Karpas-422 (cell line): ENCODE data around the gene ABCC2. TPM values are rescaled to one million over a fixed set of nuclear protein-coding genes. Genes with fewer than 3 reads are reported as not detected.

Experiments
- DNase-seq: peaks from one replicate; pipeline ENCODE4 v3.0.0-alpha.2; 2015
- H2AFZ ChIP-seq: fragments of 200-600 bp; sonication (generic); 2 replicates; pipeline ENCODE4 v1.6.1; 2014; ENCODE audit warnings: antibody characterized with exemption, low read length, mixed read lengths
- H3K27ac ChIP-seq: fragments of 200-600 bp; sonication (generic); 2 replicates; pipeline ENCODE4 v1.5.1; 2014; ENCODE audit warnings: mild to moderate bottlenecking, low read length, moderate library complexity
- H3K27me3 ChIP-seq: fragments of 200-600 bp; sonication (generic); 2 replicates; pipeline ENCODE4 v1.6.1; 2014; ENCODE audit warnings: low read length, mixed read lengths
- H3K36me3 ChIP-seq: fragments of 200-600 bp; sonication (generic); 2 replicates; pipeline ENCODE4 v1.6.1; 2014; ENCODE audit warnings: low read length, mixed read lengths; ENCODE audit not compliant: insufficient read depth
- H3K4me1 ChIP-seq: fragments of 200-600 bp; sonication (generic); 2 replicates; pipeline ENCODE4 v1.6.1; 2014; ENCODE audit warnings: mild to moderate bottlenecking, low read length, mixed read lengths
- H3K4me2 ChIP-seq: fragments of 200-600 bp; sonication (generic); 2 replicates; pipeline ENCODE4 v1.6.1; 2014; ENCODE audit warnings: low read length, low read depth, mild to moderate bottlenecking; ENCODE audit not compliant: poor library complexity, severe bottlenecking
- H3K4me3 ChIP-seq: fragments of 200-600 bp; sonication (generic); 2 replicates; pipeline ENCODE4 v1.5.1; 2014; ENCODE audit warnings: mild to moderate bottlenecking, antibody characterized with exemption, low read length, mixed read lengths
- H3K79me2 ChIP-seq: fragments of 200-600 bp; sonication (generic); 2 replicates; pipeline ENCODE4 v1.6.1; 2014; ENCODE audit warnings: mild to moderate bottlenecking, low read length, mixed read lengths
- H3K9ac ChIP-seq: fragments of 200-600 bp; sonication (generic); 2 replicates; pipeline ENCODE4 v1.6.0; 2014; ENCODE audit warnings: low read length
- H3K9me2 ChIP-seq: fragments of 200-600 bp; sonication (generic), shearing (Covaris generic); replicated peaks from 2 replicates; pipeline ENCODE4 v1.6.0; 2014; ENCODE audit warnings: mild to moderate bottlenecking, low read length, moderate library complexity; ENCODE audit not compliant: insufficient read depth
- H3K9me3 ChIP-seq: fragments of 300-700, 200-600 bp; sonication (generic); 2 replicates; pipeline ENCODE4 v1.6.1; 2014; ENCODE audit warnings: low read length, mixed read lengths
- H4K20me1 ChIP-seq: fragments of 200-600 bp; sonication (generic); 2 replicates; pipeline ENCODE4 v1.6.1; 2014; ENCODE audit warnings: mild to moderate bottlenecking, antibody characterized with exemption, low read length, low read depth; ENCODE audit not compliant: insufficient read depth
- total RNA-seq: library from RNA; depleted of rRNA; stranded (reverse); fragments of >200 nt; shearing (Covaris generic); gene quantifications from 2 replicates; pipeline ENCODE4 v1.2.3, GENCODE V29; 2014; ENCODE audit warnings: low replicate concordance

ABCC2 gene
- total RNA-seq, 1 experiment from 2014 or later = 0.07 TPM

GRCh38 chr10:99805190-99805589, 22.8 kb downstream of the ABCC2 start:
- H3K27me3 ChIP-seq = no peaks in the 10 kb centered on the region; the same call in 1 of the 2 replicates
- peaks cover 11% of the 10 kb centered on the region for H3K4me1 ChIP-seq
- H3K9me3 ChIP-seq = no peaks in the 10 kb centered on the region
- H2AFZ ChIP-seq = no peak overlapping the region
- H3K79me2 ChIP-seq = no peaks in the 10 kb centered on the region
- no peak overlapping the region for H3K27ac ChIP-seq
- no peak overlapping the region for H3K4me3 ChIP-seq
- no peak overlapping the region for H3K9ac ChIP-seq
- no peaks in the 10 kb centered on the region for H3K9me2 ChIP-seq
- H4K20me1 ChIP-seq = no peaks in the 10 kb centered on the region
- DNase-seq = no peak
- H3K36me3 ChIP-seq = no peaks in the 10 kb centered on the region
- H3K4me2 ChIP-seq = no peak overlapping the region

DNA sequence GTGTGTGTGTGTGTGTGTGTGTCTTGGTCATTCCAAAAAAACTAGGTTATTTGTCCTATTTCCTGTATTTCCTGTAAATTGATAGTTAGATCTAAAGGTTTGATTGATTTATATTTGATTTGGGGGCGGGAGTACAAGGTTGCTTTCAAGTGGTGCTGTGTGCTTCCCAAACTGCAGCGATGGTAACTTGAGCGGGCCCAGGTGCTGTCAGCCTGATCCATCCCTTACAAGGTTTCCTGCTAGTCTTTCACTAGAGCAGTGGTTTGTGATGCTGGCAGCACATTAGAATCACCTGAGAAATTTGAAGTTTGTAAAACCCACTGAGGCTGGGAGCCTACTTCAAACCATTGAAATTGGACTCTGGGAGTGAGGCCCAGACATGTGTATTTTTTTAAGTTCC, 23.7 kb downstream of the ABCC2 start:
- Histone ChIP-seq H3K27ac (no peak overlapping the region), H3K9me3 (no peaks in the 10 kb centered on the region), H3K27me3 (no peaks in the 10 kb centered on the region; the same call in 1 of the 2 replicates), H3K4me1 (peaks cover 11% of the 10 kb centered on the region), H3K9me2 (no peaks in the 10 kb centered on the region), H4K20me1 (no peaks in the 10 kb centered on the region), H3K36me3 (no peaks in the 10 kb centered on the region), H3K9ac (no peak overlapping the region), H3K4me2 (no peak overlapping the region), H2AFZ (no peak overlapping the region), H3K4me3 (no peak overlapping the region), H3K79me2 (no peaks in the 10 kb centered on the region)
- no peak for DNase-seq

DNA sequence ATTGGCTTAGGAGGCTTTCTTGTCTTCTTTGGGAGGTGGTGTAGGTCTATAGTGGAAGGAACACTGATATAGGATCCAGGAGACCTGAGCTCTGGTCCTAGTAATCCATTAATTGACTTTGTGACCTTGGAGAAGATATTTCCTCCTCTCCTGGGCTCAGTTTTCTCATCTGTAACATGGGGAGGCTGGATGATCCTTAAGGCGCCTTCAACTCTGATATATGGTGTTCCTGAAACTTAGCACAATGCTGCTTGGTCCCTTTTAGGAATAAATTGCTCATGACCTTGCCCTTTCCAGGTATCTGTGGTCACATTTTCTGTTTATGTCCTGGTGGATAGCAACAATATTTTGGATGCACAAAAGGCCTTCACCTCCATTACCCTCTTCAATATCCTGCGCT, 25.3 kb downstream of the ABCC2 start:
- Histone ChIP-seq H3K27me3 (no peaks in the 10 kb centered on the region; the same call in 1 of the 2 replicates), H3K9me3 (no peaks in the 10 kb centered on the region), H3K79me2 (no peaks in the 10 kb centered on the region), H3K9ac (no peak overlapping the region), H3K9me2 (no peaks in the 10 kb centered on the region), H4K20me1 (no peaks in the 10 kb centered on the region), H3K36me3 (no peaks in the 10 kb centered on the region), H3K27ac (no peak overlapping the region), H3K4me3 (no peak overlapping the region), H3K4me1 (peaks cover 11% of the 10 kb centered on the region), H2AFZ (no peak overlapping the region), H3K4me2 (no peak overlapping the region)
- no peak for DNase-seq

DNA sequence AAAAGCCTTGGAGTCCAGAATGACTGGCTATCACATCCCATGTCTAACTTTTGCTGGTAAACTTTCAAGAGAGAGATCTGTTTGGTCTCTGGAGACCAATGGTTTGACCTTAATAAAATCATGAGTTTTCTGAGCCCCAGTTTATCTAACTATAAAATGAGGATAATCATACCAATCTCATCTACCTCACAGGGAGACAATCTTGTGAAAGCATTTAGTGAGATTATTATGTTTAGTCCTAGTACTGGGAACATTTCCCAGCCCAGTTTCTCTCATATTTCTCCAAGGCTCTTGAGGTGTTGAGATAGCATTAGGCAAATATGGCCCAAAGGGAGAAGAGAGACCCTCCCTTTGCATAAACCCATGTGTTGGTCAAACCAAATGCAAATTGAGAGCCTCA, 25.8 kb downstream of the ABCC2 start:
- Histone ChIP-seq H3K4me2 (peak overlapping the region; percentile 30), H3K27me3 (no peaks in the 10 kb centered on the region; the same call in 1 of the 2 replicates), H3K4me3 (no peak overlapping the region), H3K9me3 (no peaks in the 10 kb centered on the region), H3K27ac (no peak overlapping the region), H3K4me1 (peaks cover 11% of the 10 kb centered on the region), H4K20me1 (no peaks in the 10 kb centered on the region), H3K9me2 (no peaks in the 10 kb centered on the region), H2AFZ (no peak overlapping the region), H3K79me2 (no peaks in the 10 kb centered on the region), H3K36me3 (no peaks in the 10 kb centered on the region), H3K9ac (no peak overlapping the region)
- no peak for DNase-seq

DNA sequence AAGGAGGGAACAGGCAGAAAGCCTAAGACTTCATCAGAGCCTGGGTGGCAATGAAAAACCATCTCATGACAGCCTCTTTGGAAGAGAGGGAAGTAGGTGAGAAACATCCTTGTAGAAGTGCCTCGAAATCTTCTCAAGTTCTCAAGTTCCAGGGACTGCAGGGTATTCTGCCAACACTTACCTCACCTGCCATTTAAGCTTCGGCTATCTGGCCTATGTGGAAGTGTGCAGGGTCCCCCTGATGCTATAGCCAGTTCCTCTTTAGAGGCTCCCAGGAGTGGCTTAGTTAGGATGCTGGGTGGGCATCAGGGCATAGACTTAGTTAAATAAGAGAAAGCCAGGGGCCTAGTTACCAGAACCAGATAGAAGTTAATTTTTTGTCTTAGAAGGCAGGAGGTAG, 27.0 kb downstream of the ABCC2 start:
- no peaks in the 10 kb centered on the region for H3K79me2 ChIP-seq
- peaks cover 11% of the 10 kb centered on the region for H3K4me1 ChIP-seq
- DNase-seq = no peak
- H3K27me3 ChIP-seq = no peaks in the 10 kb centered on the region
- H3K9me2 ChIP-seq = no peaks in the 10 kb centered on the region
- H3K36me3 ChIP-seq = no peaks in the 10 kb centered on the region
- no peaks in the 10 kb centered on the region for H4K20me1 ChIP-seq
- H3K4me2 ChIP-seq = no peak overlapping the region
- H3K9me3 ChIP-seq = no peaks in the 10 kb centered on the region
- H3K9ac ChIP-seq = no peak overlapping the region
- H3K4me3 ChIP-seq = no peak overlapping the region
- H3K27ac ChIP-seq = no peak overlapping the region
- H2AFZ ChIP-seq = no peak overlapping the region

GRCh38 chr10:99809931-99810615, 27.6 kb downstream of the ABCC2 start:
- no peaks in the 10 kb centered on the region for H4K20me1 ChIP-seq
- H3K27ac ChIP-seq = no peak overlapping the region
- no peak overlapping the region for H3K4me3 ChIP-seq
- DNase-seq = no peak
- H3K4me1 ChIP-seq = peaks cover 11% of the 10 kb centered on the region
- H3K27me3 ChIP-seq = no peaks in the 10 kb centered on the region
- no peaks in the 10 kb centered on the region for H3K79me2 ChIP-seq
- H2AFZ ChIP-seq = no peak overlapping the region
- H3K36me3 ChIP-seq = no peaks in the 10 kb centered on the region
- H3K9ac ChIP-seq = no peak overlapping the region
- no peaks in the 10 kb centered on the region for H3K9me3 ChIP-seq
- H3K9me2 ChIP-seq = no peaks in the 10 kb centered on the region
- H3K4me2 ChIP-seq = no peak overlapping the region

DNA sequence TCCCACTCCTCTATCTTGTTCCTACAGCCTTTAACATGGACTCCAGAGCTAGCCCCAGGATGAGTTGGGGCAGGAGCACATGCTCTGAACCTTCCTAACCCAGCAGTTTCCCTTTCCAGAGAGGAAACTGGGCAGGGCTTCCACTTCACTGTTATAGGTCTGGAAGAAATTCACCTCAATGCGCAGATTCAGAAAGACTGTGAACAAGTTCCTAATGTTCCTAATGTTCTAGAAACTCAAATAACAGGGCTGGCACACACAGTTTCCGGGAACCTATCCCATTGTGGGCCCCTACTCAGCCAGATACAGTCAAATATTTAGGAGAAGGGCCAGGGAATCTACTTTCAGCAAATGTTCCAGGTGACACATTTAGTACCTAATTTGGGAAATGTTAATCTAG, 29.7 kb downstream of the ABCC2 start:
- Histone ChIP-seq H3K9ac (no peak overlapping the region), H3K27me3 (no peaks in the 10 kb centered on the region), H2AFZ (no peak overlapping the region), H3K9me3 (no peaks in the 10 kb centered on the region), H3K27ac (no peak overlapping the region), H3K4me1 (peaks cover 11% of the 10 kb centered on the region), H4K20me1 (no peaks in the 10 kb centered on the region), H3K4me3 (no peak overlapping the region), H3K9me2 (no peaks in the 10 kb centered on the region), H3K4me2 (no peak overlapping the region), H3K36me3 (no peaks in the 10 kb centered on the region), H3K79me2 (no peaks in the 10 kb centered on the region)
- no peak for DNase-seq

GRCh38 chr10:99814143-99814542, 31.7 kb downstream of the ABCC2 start:
- Histone ChIP-seq H3K79me2 (no peaks in the 10 kb centered on the region), H3K4me1 (no peaks in the 10 kb centered on the region), H3K4me2 (no peak overlapping the region), H2AFZ (no peak overlapping the region), H3K36me3 (no peaks in the 10 kb centered on the region), H3K9ac (no peak overlapping the region), H4K20me1 (no peaks in the 10 kb centered on the region), H3K27me3 (no peaks in the 10 kb centered on the region), H3K4me3 (no peak overlapping the region), H3K9me3 (no peaks in the 10 kb centered on the region), H3K9me2 (no peaks in the 10 kb centered on the region), H3K27ac (no peak overlapping the region)
- DNase-seq = no peak
